ENCODE measurements around the gene TMCO2.

DNA sequence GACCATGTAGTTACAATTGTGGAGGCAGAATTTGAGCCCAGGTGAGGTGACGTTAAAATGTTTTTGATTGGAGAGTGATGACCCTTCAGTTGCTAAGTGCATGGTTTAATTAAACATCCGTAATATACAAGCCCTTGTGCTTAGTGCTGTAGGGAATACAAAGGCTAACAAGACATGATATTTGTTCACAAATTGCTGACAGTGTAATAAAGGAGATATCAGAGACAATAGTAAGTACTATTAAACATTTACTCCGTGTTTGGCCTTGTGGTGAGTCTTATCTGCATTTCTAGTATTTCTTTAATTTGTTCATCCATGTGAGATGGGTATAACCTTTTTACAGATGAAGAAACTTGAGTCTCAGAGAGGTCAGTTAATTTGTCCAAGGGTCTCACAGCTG lies 48.6 kb upstream of the TMCO2 start:
- TF ChIP-seq, protein P1, sequence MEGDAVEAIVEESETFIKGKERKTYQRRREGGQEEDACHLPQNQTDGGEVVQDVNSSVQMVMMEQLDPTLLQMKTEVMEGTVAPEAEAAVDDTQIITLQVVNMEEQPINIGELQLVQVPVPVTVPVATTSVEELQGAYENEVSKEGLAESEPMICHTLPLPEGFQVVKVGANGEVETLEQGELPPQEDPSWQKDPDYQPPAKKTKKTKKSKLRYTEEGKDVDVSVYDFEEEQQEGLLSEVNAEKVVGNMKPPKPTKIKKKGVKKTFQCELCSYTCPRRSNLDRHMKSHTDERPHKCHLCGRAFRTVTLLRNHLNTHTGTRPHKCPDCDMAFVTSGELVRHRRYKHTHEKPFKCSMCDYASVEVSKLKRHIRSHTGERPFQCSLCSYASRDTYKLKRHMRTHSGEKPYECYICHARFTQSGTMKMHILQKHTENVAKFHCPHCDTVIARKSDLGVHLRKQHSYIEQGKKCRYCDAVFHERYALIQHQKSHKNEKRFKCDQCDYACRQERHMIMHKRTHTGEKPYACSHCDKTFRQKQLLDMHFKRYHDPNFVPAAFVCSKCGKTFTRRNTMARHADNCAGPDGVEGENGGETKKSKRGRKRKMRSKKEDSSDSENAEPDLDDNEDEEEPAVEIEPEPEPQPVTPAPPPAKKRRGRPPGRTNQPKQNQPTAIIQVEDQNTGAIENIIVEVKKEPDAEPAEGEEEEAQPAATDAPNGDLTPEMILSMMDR (IDR thresholded peaks at IDR 0.05 in 4 of 5, conservative IDR thresholded peaks at IDR 0.05 in 1 of 5): no peak
- TF ChIP-seq POLR2A (IDR thresholded peaks at IDR 0.05): no peak
